CMK (cell line): ENCODE measurements around the gene DNMT3B.
A peak's percentile ranks its signal among the peaks of the same experiment; 100 is the strongest.
"Not testable (repeated sequence)": the region's sequence is repeated elsewhere in the genome, so short reads cannot be mapped to it uniquely, and the experiment has no call there.

Source experiments
- DNase-seq: peaks from one replicate; pipeline ENCODE4 v3.0.0-alpha.2; 2010; ENCODE audit warnings: low read depth

Gene DNMT3B

GRCh38 chr20:32761831-32762753, at the start of gene DNMT3B:
TSS of gene DNMT3B (plus strand) at chr20:32762385. CDS start at chr20:32780324, 17,939 bp downstream.
- DNase-seq = peak; percentile 78

- DNase-seq = no peak
Measured at GRCh38 chr20:32718749-32719348, 43.3 kb upstream of the DNMT3B start.

GRCh38 chr20:32727683-32728082, 34.5 kb upstream of the DNMT3B start:
- no peak for DNase-seq

- DNase-seq = not testable (repeated sequence)
Measured at GRCh38 chr20:32728435-32728834, 33.8 kb upstream of the DNMT3B start.

GRCh38 chr20:32729334-32729733, 32.9 kb upstream of the DNMT3B start:
- not testable (repeated sequence) for DNase-seq

- DNase-seq = no peak
Measured at GRCh38 chr20:32731882-32732266, 30.3 kb upstream of the DNMT3B start.

GRCh38 chr20:32737371-32738223, 24.6 kb upstream of the DNMT3B start:
- no peak for DNase-seq

GRCh38 chr20:32741151-32741550, 21.0 kb upstream of the DNMT3B start:
- DNase-seq = no peak

GRCh38 chr20:32742322-32743236, 19.6 kb upstream of the DNMT3B start:
- no peak for DNase-seq

- no peak for DNase-seq
Measured at GRCh38 chr20:32743237-32744112, 18.7 kb upstream of the DNMT3B start, which contains the start of gene COMMD7. TSS of gene COMMD7 (minus strand) at chr20:32743467. CDS start at chr20:32743391, 76 bp downstream.

GRCh38 chr20:32749914-32750637, 12.1 kb upstream of the DNMT3B start:
- DNase-seq = no peak

- no peak for DNase-seq
Measured at GRCh38 chr20:32751293-32751692, 10.9 kb upstream of the DNMT3B start.

GRCh38 chr20:32751702-32752457, 10.3 kb upstream of the DNMT3B start:
- DNase-seq = no peak

- DNase-seq = no peak
Measured at GRCh38 chr20:32752458-32753250, 9.5 kb upstream of the DNMT3B start.

- no peak for DNase-seq
Measured at GRCh38 chr20:32753731-32754130, 8.5 kb upstream of the DNMT3B start.

GRCh38 chr20:32756156-32756555, 6.0 kb upstream of the DNMT3B start:
- no peak for DNase-seq

GRCh38 chr20:32761417-32761830, 761 bp upstream of the DNMT3B start:
- no peak for DNase-seq

- DNase-seq = no peak
Measured at GRCh38 chr20:32762754-32763201, 593 bp downstream of the DNMT3B start.
